T-helper 9 cell (primary cell): ENCODE results near the gene PTCD1.

ENCODE experiments used
- DNase-seq: peaks from one replicate; pipeline ENCODE4 v3.0.0-alpha.2; 2020
- total RNA-seq, 2 donors: gene quantifications; one replicate each; lab custom pipeline; 2026; lab: John Stamatoyannopoulos, UW

Gene PTCD1, protein sequence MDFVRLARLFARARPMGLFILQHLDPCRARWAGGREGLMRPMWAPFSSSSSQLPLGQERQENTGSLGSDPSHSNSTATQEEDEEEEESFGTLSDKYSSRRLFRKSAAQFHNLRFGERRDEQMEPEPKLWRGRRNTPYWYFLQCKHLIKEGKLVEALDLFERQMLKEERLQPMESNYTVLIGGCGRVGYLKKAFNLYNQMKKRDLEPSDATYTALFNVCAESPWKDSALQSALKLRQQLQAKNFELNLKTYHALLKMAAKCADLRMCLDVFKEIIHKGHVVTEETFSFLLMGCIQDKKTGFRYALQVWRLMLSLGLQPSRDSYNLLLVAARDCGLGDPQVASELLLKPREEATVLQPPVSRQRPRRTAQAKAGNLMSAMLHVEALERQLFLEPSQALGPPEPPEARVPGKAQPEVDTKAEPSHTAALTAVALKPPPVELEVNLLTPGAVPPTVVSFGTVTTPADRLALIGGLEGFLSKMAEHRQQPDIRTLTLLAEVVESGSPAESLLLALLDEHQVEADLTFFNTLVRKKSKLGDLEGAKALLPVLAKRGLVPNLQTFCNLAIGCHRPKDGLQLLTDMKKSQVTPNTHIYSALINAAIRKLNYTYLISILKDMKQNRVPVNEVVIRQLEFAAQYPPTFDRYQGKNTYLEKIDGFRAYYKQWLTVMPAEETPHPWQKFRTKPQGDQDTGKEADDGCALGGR
- 6.0 to 11.2 reads per million in 2 donors for total RNA-seq

DNA sequence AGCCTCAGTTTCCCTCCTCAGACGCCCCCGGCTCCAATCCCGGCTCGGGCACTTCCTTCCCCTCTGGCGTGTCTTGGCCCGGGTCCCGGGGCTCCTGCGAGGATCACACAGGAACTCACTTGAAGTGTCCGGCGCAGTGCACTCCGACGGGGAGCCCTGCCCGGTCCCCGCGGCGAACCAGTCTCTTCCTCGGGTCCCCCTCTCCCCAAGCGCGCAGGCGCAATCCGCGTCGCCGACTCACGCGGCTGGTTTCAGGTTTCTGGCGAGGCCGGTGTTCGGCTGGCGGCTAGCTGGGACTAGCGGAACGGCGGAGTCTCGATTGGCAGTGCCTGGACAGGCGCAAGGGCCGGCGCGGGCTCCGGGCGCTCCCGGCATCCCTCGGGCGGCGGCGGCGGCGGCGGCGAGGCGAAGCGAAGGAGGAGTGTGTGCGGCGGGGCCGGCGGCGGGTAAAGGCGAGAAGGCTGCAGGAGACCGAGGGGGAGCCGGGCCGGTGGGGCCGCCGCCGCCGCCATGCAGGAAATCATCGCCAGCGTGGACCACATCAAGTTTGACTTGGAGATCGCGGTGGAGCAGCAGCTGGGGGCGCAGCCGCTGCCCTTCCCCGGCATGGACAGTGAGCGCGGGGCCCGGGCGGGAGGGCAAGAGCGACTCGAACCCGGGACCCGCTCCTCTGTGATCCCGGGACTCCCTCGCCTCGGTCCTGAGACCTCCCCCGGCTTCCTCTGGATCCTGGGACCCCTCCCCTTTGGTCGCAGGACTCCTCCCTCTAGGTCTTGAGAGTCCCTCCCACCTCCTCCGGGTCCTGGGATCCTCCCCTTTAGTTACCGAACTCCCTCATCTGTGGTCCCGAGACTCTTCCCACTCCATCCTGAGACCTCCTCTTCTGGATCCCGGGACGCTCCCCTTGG lies at the start of gene PTCD1, which contains the start of gene CPSF4:
TSS of gene PTCD1 (minus strand) at position 226 of the 908 bp plus-strand sequence. CDS start 3,556 bp downstream, outside the sequence.
TSS of gene CPSF4 (plus strand) at position 371 of the 908 bp plus-strand sequence. CDS start at position 511, 140 bp downstream.
- peak; percentile 74 for DNase-seq

DNA sequence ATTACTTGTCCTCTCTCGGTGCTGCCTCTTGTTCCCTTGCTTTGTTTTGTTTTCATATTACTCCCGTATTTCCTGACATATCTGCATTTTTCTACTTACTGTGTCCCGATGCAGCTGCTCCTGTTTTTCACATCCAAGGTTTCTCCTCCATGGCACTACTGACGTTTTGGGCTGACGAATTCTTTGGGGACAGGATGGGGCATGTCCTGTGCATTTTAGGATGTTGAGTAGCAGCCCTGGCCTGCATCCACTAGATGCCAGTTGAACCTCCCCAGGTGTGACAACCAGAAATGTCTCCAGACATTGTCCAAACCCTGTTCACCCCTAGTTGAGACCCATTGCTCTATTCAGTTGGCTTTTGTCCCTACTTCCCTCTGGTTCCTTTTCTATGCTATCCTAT lies 46.5 kb upstream of the PTCD1 start:
- DNase-seq = no peak

DNA sequence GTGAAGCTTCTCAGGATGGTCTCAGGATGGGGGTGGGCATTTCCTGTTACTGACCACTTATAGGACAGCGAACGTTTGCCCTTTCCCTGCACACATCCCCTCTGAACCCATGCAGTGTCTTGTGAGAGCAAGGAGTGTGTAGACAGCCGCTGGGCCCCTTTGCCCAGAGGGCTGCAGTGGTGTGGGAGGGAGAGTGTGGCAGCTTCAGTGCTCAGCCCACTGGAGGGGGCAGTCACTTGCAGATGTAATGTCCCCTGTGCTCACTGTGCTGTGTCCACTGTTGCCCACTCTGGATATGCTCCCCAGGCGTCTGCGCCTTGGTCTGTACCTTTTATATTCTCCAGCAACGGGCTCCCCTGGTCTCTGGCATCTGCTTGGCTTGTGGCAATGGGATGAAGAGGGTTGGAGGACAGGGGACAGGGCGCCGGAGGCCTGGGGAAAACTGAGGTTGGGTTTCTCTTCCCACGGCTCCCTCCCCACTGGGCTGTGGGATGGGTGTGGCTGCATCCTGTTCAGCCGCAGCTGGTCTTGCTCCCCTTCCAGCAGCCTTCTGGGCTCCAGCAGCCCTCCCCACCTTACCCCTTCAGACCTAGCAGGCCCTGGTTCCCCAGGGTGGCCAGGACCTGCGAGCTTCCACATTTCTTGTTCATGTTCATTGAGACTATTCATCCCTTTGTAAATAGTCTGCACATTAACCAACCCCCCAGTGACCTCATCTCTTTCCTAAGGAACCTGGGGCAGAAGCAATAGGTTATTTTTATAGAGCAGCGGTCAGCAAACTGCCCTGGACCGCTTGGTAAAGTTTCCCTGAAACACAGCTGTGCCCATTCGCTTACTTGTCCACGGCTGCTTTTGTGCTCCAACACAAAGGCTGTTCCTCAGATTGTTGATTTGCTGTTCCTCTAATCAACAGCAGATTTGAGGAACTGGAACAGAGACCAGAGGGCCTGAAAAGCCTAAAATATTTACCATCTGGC lies 40.2 kb upstream of the PTCD1 start:
- DNase-seq = no peak

DNA sequence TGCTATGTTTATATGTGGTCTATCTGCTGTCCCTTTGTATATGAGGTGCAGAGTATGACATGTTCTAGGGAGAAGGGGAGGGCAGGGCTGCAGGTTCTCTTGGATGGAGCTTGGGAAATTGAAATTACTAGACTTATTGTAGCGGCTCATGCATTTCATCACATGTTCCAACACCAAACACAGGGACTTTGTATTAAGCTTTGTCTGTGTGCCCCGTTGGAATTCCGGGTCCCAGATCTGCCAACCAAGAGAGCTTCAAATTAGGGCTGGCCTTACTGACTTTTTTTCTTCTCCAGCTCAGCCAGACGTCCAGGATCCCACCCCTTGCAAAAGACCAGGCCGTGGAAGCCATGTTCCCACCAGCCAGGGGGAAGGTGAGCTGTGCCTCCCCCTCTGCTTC lies 37.5 kb upstream of the PTCD1 start:
- no peak for DNase-seq

DNA sequence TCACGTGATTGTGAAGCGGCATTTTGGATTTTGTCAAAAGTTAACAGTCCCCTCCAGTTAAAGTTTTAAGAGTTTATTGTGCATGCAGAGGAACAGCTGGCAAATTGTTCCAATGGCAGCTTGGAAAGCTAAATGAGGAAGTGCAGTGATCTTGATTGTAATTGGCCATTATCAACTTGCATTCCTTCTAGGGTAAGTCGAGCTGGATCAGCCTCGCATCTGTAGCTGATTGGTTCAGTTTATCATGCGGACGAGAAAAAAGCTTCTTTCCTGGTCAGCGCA lies 34.7 kb upstream of the PTCD1 start:
- DNase-seq = no peak

DNA sequence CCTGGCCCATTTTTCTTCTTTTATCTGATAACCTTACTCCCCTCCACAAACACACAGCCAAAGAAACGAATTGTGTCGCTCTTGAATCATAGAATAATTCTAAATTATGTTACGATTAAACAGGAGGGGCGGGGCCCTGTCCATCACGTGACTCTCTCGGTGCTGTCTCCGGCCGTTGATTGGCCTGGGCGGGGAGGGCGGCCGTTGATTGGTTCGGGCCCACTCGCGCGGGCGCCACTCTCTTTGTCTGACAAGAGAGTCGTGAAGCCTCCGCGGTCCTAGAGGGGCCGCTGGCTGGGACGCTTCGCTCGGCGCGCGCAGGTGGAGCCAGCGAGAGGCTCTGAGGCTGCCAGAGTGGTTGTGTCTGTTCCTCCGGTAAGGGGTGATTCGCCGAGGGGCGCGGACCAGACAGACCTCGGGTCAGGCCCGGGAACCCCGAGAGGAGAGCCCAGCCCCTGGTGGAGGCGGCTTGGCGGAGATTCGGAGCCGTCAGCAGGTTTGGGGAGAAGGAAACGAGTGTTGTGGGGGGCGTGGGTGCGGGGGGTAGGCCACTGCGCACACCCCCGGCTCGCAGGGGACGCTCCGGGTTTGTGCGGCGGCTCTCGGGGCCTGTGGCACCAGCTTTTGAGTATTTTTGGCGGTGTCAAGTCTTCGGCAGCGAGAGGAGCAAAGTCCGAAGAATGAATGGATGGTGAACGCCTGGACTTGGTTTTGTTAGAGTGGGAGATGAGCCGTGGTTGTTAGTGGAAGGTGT lies 34.1 kb upstream of the PTCD1 start, which contains the start of gene ZNF789:
TSS of gene ZNF789 (plus strand) at position 330 of the 754 bp plus-strand sequence. CDS start 3,567 bp downstream, outside the sequence.
- peak; percentile 97 for DNase-seq

DNA sequence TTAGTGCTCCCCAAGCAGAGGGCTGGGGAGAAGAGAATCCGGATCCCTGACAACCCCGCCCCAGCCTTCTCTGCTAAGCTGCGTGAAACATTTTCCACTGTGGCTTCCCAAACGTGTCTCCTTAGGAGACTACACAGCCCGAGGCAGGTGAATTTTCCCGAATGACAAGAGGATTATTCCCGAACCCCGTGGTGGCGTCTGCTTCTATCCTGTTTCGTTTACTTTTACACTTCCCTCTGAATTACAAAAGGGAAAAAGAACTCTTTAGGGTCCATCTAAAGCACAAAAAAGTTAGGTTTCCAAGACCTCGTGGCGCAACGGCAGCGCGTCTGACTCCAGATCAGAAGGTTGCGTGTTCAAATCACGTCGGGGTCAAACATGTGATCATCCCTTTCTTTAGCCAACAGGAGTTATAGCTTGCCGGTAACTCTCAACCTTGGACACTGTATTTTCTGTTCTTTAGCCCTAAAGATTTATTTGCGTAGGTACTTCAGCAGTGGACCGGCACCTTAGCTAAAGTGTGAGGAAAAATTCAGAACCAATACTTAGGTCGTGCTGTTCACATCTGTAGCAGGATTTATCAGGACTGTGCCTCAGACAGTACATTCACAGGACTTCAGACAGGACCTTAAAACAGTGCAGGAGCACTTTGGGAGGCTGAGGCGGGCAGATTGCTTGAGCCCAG lies 30.9 kb upstream of the PTCD1 start:
- no peak for DNase-seq

DNA sequence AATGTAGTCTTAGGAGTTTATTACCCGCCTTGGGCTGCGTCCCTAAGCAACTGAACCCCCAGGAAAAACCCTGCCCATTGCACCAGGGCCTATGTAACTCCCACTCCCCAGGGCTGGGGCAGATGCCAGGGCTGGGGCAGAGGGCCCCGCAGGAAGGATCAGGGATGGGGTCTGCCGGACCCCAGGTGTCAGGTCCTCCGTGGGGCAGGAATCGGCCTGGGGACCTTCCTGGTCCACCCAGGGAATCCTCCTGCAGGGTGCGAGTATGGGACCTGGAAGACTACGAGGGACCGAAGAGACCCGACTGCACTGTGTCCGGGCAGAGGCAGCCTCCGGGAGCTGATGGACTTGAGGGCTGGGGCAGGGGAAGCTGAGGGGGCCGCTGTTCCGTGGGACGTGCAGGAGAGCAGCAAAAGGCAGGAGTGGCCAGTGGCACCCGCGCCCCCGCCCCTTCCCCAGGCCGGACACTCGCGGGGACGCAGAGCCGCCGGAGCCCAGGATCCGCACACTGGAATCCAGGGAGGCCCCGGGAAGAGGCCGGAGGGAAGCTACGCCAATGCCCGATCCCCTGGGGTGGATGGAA lies 29.8 kb upstream of the PTCD1 start:
- DNase-seq = no peak

DNA sequence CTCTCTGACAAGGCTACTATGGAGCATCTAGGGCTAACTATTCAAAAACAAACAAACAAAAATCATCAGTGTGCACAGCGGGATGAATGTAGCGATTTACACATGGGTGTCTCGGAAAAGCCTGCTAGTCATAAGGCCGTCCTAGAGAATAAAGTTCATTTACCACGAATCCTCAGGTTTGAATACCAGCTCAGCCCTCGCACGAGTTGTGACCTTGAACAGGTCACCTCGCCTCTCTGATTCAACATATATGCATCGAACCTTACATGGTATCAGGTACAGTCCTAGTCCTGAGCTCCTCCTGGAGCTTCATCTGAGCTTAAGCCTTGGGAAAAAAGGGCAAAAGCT lies 26.8 kb upstream of the PTCD1 start:
- DNase-seq = no peak

DNA sequence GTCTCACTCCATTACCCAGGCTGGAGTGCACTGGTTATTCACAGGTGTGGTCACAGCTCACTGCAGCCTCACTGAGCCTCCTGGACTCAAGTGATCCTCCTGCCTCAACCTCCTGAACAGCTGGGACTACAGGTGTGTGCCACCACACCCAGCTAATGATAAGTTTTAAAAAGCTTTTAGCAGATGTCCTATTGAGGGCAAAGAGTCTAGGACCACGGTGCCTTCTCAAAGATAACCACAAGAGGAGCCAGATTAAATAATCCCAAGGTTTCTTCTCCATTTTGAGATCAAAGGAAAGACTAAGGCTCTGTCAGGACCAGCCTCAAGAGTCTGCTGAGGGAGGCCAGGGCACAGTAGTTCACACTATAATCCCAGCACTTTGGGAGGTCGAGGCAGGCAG lies 22.6 kb upstream of the PTCD1 start:
- no peak for DNase-seq

DNA sequence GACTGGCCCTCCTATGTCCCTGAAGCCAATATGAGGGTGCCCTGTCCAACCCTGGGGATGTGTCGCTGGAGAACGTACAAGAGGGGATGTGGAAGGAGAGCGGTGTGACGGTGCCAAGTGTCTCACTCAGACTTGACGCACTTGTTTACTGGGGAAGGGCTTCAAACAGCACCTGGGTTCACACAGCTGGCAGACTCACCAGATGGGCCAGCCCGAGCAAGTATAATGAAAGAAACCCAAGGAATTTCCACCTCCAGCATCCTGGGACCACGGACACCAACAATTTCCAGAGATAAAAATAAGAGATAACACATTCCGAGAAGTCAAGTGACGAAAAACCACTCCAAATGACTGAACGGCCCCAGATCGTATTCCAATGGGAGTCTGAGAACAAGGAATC lies 22.1 kb upstream of the PTCD1 start:
- DNase-seq = no peak

DNA sequence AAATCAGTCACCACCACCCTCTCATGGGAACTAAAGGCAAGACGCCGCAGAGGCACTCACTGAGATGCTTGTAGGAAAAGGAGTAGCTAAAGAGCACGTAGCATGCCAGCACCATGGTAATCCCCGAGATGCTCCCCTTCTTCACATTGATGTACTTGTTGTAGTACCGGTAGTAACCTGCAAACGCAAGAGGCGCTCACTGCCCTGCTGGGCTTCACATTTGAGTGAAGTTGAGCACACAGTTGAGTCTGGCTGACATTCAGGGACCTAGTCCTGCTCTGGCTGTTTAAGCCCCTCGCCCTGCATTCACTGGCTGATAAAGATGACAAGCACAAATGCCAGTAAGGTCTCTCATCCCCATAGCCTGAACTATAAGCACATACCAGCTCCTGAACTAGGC lies 20.5 kb upstream of the PTCD1 start:
- no peak for DNase-seq

DNA sequence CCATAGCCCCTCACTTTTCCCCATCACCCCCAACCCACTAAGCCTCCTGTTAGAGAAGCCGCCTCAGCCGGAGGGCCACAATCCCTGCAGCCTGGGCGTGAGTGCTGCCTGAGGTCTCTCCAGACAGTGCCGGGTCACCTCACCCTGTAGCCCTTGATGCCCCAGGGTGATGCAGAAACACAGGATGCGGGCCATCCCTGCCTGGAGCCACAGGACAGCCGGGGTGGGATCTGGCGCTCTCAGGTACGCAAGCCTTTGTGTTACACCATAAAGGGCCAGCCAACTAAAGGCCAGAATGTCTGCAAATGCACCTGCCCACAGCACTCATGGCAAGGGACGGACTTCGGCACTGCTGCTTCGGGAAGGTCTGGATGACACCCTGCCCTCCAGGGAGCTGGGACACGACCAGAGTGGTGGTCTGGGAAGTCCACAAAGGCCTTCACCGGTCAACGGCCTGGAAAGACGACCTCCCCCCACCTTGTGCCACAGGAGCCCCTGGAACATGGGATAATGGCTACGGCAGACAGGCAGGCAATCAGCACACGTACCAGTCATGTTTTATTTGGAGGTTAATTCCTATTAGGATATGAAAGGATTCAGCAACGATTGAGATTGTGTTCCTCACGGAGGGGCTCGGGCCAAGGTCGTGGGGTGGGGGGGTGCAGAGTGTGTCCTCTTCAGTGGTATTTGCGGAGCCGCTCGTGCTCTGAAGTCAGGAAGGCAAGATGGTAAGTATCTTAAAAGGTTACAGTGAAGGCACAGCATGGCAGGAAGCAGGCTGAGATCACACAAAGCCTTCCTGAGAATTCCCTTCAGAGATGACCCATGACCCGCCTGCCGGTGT lies 19.3 kb upstream of the PTCD1 start:
- DNase-seq = no peak

DNA sequence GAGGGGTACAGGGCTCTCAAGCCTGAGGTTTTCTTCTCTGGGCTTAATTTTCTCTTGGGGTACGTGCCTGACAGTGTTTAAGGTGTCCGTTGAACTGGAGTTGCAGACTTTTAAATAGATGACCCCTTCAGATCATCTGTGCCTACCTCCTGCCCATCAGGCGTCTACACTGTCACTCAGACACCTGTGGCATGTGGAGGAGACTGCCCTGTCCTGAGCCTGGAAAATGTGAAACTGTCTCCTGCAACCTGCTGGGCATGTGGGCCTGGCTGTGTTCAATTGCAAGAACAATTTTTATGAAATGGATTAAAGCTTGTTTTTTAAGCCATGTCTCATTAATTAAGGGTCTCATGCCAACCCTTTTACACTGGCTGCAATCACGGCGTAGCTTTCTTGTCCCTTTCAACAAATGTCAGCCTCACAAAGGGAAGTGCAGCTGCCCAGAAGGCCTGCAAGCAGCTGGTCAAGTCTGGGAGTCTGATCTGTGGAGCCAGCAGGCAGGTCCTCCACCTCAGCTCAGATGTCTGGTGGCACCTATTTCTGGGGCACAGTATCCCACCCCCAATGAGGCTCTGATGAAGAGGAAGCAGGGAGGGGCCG lies 18.6 kb upstream of the PTCD1 start:
- no peak for DNase-seq

DNA sequence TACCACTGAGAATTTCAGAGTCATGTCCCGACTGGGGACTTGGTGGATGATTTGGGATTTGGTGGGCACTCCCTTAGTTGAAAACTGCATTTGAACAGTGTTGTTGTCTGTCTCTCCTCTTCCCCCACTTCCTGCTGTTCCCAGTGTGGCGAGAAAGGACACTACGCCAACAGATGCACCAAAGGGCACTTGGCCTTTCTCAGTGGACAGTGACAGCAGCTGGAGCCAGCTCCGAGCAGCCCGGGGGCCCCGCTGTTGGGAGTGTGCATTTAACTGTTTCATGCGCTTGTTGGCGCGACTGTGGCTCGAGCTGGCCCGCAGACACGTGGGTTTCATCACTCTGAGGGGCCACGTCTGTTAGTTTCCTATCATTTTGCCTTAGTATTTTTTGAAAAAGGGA lies 17.7 kb upstream of the PTCD1 start:
- no peak for DNase-seq

DNA sequence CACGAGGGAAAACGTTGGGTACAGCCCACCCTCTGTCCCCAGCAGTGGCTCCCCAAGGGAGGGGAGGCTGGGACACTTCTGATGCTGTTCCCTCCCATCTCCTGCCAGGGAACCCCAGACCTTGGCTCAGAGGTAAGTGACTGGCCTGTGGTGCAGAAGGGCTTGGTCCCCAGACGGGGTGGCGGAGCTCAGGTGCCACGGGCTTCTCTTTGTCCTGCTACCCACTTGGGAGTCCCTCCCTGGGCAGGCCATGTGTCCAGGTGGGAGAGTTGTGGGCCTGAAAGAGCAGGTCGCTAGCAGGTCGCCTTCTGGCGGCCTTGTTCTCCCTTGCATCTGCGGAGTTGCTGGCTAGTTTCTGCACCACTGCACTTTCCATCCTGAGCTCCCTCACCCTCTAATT lies 17.3 kb upstream of the PTCD1 start:
- no peak for DNase-seq

DNA sequence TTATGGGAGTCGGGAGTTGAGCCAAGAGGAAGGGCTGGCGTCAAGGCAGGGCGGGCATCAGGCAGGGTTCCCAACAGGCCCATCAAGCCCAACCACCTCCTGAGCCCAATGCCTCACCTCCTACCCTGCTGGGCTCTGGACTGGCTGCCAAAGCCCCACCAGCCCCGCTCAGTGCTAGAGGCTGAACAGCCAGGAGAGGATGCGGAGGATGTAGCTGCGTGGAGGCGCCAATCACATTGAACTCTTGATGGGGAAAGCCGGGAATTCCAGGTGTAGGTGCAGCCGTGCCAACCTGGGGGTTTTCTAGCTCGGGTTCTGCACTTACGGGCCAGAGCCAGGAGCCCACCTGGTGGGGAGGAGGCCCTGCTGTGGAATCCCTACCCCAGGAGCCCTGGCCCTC lies 14.5 kb upstream of the PTCD1 start:
- no peak for DNase-seq

DNA sequence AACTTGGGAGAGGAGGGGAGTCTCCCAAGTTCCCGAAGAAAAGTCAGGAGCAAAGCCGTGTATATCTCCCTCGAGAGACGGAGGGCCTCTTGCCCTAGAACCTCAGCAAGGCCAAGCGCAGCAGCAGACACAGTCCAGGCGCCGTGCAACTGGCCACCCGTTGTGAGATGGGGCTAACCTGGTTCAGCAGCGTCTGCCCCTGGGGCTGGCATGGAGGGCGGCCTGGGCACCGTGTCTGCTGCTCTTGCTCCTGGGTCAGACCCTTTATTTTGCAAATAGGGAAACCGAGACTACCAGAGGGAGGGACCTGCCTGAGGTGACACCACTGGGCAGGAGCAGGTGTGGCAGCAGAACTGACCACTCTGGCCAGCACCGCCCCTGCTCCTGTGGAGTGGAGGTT lies 13.9 kb upstream of the PTCD1 start:
- no peak for DNase-seq

DNA sequence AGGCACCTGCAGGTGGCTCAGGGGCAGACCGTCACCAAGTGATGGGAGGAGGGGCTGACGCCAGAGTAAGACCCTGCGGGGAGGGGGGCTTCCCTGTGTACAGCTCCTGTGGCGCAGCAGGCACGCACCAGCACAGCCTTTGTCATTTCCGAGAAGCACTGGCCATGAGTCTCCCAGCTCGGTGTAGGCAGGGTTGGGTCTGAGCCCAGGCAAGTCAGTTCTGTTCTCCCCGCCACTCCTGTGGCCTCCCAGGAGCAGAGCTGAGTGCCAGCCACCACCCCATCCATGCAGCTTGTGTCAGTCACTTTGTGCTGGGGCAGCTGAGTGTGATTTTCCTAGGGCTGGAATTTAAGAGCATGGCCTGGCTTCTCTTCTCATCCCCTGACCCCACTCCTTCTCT lies 13.3 kb upstream of the PTCD1 start:
- no peak for DNase-seq
